OCI-LY1 (cell line): ENCODE measurements around the gene DCAF4L1.
A peak's percentile ranks its signal among the peaks of the same experiment; 100 is the strongest.

ENCODE experiments used
- EZH2 ChIP-seq: fragments of 200-600 bp; sonication (generic), shearing (Covaris generic); IDR thresholded peaks from 2 replicates; pipeline ENCODE4 v1.8.0; 2017; ENCODE audit warnings: borderline replicate concordance, mixed run types, mild to moderate bottlenecking, antibody characterized with exemption, low read length, moderate library complexity, mixed read lengths
- TF ChIP-seq, protein P1 (sequence below): fragments of 200-600 bp; sonication (generic), shearing (Covaris generic); IDR thresholded peaks from 2 replicates; pipeline ENCODE4 v1.5.1; 2017; ENCODE audit warnings: mild to moderate bottlenecking, antibody characterized with exemption, low read length, moderate library complexity, mixed read lengths

DNA sequence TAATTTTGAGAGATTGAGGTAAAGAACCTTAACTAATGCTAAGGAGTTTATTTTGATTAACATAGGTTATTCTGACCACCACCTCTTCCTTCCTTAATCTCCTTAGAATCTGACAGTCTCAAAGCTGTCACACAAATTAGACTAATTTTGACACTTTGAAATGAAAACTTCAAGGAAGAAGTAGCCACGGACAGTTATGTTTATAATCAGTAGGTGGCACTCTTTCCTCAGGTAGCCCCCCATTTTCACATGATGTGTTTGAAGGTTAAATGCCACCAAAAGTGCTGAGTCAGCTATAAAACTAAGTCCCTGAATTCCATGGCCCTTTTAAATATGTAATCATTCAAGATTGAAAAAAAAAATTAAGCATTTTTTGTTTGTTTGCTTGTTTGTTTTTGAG lies 23.9 kb upstream of the DCAF4L1 start:
- TF ChIP-seq, protein P1, sequence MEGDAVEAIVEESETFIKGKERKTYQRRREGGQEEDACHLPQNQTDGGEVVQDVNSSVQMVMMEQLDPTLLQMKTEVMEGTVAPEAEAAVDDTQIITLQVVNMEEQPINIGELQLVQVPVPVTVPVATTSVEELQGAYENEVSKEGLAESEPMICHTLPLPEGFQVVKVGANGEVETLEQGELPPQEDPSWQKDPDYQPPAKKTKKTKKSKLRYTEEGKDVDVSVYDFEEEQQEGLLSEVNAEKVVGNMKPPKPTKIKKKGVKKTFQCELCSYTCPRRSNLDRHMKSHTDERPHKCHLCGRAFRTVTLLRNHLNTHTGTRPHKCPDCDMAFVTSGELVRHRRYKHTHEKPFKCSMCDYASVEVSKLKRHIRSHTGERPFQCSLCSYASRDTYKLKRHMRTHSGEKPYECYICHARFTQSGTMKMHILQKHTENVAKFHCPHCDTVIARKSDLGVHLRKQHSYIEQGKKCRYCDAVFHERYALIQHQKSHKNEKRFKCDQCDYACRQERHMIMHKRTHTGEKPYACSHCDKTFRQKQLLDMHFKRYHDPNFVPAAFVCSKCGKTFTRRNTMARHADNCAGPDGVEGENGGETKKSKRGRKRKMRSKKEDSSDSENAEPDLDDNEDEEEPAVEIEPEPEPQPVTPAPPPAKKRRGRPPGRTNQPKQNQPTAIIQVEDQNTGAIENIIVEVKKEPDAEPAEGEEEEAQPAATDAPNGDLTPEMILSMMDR = peak; percentile 65
- TF ChIP-seq EZH2 = no peak
